HG02763 (cell line): ENCODE results near the gene OR1L1.

Experiments
- ATAC-seq: cut with Tn5 transposase; IDR thresholded peaks from one replicate; pipeline ENCODE4 v1.9.1; 2021; ENCODE audit warnings: mild to moderate bottlenecking, moderate library complexity; ENCODE audit not compliant: unreplicated experiment

The OR1L1 gene

GRCh38 chr9:122661416-122661815 lies at the start of gene OR1L1:
Gene OR1L1 (plus strand): TSS chr9:122661716. CDS start chr9:122661716, 0 bp downstream.
- ATAC-seq, result no peak

GRCh38 chr9:122614362-122614761 lies 47.2 kb upstream of the OR1L1 start, which contains the start of gene OR1Q1:
Gene OR1Q1 (plus strand): TSS chr9:122614738. CDS start chr9:122614738, 0 bp downstream.
- ATAC-seq, result no peak

GRCh38 chr9:122619996-122620395 lies 41.5 kb upstream of the OR1L1 start:
- ATAC-seq, result no peak

- no peak for ATAC-seq
These were observed 19.3 kb upstream of the OR1L1 start for GRCh38 chr9:122642226-122642625.

- no peak for ATAC-seq
These were observed 5.1 kb upstream of the OR1L1 start for GRCh38 chr9:122656378-122656777.

- ATAC-seq, result no peak
These were observed 4.0 kb upstream of the OR1L1 start, which contains the start of gene OR1B1 for GRCh38 chr9:122657527-122657926. Gene OR1B1 (minus strand): TSS chr9:122657627.

GRCh38 chr9:122672481-122672880 lies 11.0 kb downstream of the OR1L1 start:
- no peak for ATAC-seq

- ATAC-seq, result no peak
These were observed 23.3 kb downstream of the OR1L1 start for GRCh38 chr9:122684851-122685250.

- ATAC-seq, result no peak
These were observed 34.2 kb downstream of the OR1L1 start for GRCh38 chr9:122695696-122696095.
